Thymus (tissue), 2 donors: Measurements from ENCODE around the gene LYRM9. TPM values are rescaled to one million over a fixed set of nuclear protein-coding genes. Genes with fewer than 3 reads are reported as not detected.

Experiments
- polyA plus RNA-seq: library from polyadenylated mRNA; stranded (reverse); fragments of 200-250 nt; gene quantifications from one replicate; pipeline ENCODE4 v1.2.3, GENCODE V29; 2013
- total RNA-seq: library from RNA; stranded (reverse); fragments of 120-200 nt; gene quantifications from one replicate; pipeline ENCODE4 v1.2.4, GENCODE V29; 2013
- donor health status: healthy.

LYRM9 gene
- total and polyA plus RNA-seq, 2 donors, result 3.8 to 27.7 TPM

Other genes with a start within 250 kb of the LYRM9 start
- gene NOS2, start 92.8 kb downstream of the LYRM9 start, total RNA-seq, result 0.33 TPM
- gene NOS2, start 92.8 kb downstream of the LYRM9 start, polyA plus RNA-seq, result 0.21 TPM
- 18.8 TPM for gene NLK, start 149.3 kb upstream of the LYRM9 start, total RNA-seq
- 23.5 TPM for gene NLK, start 149.3 kb upstream of the LYRM9 start, polyA plus RNA-seq